ENCODE measurements around the gene ARHGAP4.

DNA sequence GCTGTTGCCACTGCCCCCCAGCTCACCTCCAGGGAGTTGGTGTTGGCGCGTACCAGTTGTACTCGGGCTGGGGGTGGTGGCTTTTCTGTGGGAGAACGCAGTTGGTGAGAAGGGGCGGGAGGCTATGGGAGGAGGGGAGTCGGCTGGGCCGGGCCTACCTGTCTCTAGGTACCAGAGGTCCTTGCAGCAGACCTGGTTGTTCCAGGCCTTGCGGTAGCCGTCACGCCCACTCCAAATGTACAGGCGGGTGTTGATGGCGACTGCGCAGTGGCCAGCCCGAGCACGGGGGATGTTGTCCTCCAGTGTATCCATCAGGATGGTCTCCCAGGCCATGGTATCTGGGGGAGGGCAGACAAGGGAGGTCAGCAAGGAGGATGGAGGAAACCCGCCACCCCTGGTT lies 34.0 kb upstream of the ARHGAP4 start:
- TF ChIP-seq, protein P1, sequence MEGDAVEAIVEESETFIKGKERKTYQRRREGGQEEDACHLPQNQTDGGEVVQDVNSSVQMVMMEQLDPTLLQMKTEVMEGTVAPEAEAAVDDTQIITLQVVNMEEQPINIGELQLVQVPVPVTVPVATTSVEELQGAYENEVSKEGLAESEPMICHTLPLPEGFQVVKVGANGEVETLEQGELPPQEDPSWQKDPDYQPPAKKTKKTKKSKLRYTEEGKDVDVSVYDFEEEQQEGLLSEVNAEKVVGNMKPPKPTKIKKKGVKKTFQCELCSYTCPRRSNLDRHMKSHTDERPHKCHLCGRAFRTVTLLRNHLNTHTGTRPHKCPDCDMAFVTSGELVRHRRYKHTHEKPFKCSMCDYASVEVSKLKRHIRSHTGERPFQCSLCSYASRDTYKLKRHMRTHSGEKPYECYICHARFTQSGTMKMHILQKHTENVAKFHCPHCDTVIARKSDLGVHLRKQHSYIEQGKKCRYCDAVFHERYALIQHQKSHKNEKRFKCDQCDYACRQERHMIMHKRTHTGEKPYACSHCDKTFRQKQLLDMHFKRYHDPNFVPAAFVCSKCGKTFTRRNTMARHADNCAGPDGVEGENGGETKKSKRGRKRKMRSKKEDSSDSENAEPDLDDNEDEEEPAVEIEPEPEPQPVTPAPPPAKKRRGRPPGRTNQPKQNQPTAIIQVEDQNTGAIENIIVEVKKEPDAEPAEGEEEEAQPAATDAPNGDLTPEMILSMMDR (IDR thresholded peaks at IDR 0.05; ENCODE audit: insufficient read depth, low read length) = no peak
- TF ChIP-seq POLR2AphosphoS5 (IDR thresholded peaks at IDR 0.05; ENCODE audit: low read depth) = no peak
- TF ChIP-seq, protein P2, sequence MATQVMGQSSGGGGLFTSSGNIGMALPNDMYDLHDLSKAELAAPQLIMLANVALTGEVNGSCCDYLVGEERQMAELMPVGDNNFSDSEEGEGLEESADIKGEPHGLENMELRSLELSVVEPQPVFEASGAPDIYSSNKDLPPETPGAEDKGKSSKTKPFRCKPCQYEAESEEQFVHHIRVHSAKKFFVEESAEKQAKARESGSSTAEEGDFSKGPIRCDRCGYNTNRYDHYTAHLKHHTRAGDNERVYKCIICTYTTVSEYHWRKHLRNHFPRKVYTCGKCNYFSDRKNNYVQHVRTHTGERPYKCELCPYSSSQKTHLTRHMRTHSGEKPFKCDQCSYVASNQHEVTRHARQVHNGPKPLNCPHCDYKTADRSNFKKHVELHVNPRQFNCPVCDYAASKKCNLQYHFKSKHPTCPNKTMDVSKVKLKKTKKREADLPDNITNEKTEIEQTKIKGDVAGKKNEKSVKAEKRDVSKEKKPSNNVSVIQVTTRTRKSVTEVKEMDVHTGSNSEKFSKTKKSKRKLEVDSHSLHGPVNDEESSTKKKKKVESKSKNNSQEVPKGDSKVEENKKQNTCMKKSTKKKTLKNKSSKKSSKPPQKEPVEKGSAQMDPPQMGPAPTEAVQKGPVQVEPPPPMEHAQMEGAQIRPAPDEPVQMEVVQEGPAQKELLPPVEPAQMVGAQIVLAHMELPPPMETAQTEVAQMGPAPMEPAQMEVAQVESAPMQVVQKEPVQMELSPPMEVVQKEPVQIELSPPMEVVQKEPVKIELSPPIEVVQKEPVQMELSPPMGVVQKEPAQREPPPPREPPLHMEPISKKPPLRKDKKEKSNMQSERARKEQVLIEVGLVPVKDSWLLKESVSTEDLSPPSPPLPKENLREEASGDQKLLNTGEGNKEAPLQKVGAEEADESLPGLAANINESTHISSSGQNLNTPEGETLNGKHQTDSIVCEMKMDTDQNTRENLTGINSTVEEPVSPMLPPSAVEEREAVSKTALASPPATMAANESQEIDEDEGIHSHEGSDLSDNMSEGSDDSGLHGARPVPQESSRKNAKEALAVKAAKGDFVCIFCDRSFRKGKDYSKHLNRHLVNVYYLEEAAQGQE (IDR thresholded peaks at IDR 0.05; ENCODE audit: insufficient replicate concordance, low read depth) = no peak
- no peak for TF ChIP-seq GABPA (IDR thresholded peaks at IDR 0.05; ENCODE audit: low read depth)
- no peak for TF ChIP-seq SPI1 (IDR thresholded peaks at IDR 0.05; ENCODE audit: borderline replicate concordance, low read depth)
